Measurements from ENCODE around the gene KCNJ10.

- TF ChIP-seq EP300 (IDR thresholded peaks at IDR 0.05; ENCODE audit: borderline replicate concordance) (no peak), TAF1 (IDR thresholded peaks at IDR 0.05; ENCODE audit: low read depth) (no peak)
Measured at GRCh38 chr1:160084771-160085321, 14.9 kb upstream of the KCNJ10 start.
